Activated naive CD8-positive, alpha-beta T cell treated with anti-CD3 and anti-CD28 coated beads for 36 hours (primary cell): Measurements from ENCODE around the gene PODNL1. TPM values are rescaled to one million over a fixed set of nuclear protein-coding genes. Genes with fewer than 3 reads are reported as not detected.

ENCODE experiments used
- DNase-seq: peaks from one replicate; pipeline ENCODE4 v3.0.0; 2021
- H3K27ac Mint-ChIP-seq: one replicate; pipeline ENCODE4 v1.8.0; 2022; ENCODE audit warnings: mild to moderate bottlenecking, moderate library complexity, mixed read lengths
- H3K27me3 Mint-ChIP-seq: one replicate; pipeline ENCODE4 v1.8.0; 2022; ENCODE audit warnings: mild to moderate bottlenecking, mixed read lengths
- H3K36me3 Mint-ChIP-seq: one replicate; pipeline ENCODE4 v1.8.0; 2021; ENCODE audit warnings: mild to moderate bottlenecking, mixed read lengths
- H3K4me1 Mint-ChIP-seq: one replicate; pipeline ENCODE4 v1.8.0; 2021; ENCODE audit warnings: mixed read lengths
- H3K4me3 Mint-ChIP-seq: one replicate; pipeline ENCODE4 v1.8.0; 2022; ENCODE audit warnings: mild to moderate bottlenecking, moderate library complexity, mixed read lengths
- H3K9me3 Mint-ChIP-seq: one replicate; pipeline ENCODE4 v1.8.0; 2022; ENCODE audit warnings: mixed read lengths
- total RNA-seq, 2 experiments: library from RNA; stranded (reverse); gene quantifications; one replicate each; pipeline ENCODE4 v1.2.3, GENCODE V29; 2021

Gene PODNL1
- total RNA-seq, 2 experiments from 2014 or later: not detected

DNA sequence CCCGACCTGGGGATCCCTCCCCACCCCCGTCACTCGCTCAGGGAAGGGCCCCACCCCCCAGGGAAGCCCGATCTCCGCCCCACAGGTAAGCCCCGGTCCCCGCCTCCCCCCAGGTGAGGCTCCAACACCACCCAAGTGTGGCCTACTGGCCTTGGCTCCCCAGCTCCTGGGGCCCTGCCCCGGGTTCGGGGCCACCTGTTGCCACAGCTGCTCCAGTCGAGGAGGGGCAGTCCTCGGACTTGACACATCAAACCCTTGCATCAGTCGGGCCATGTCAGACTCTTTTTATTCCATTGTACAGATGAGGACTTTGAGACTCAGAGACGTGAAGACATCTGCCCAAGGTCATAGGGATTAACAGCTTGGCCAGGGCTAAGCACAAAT is 31.7 kb downstream of the PODNL1 start:
- peak; percentile 26 for DNase-seq
- peaks cover 8% of the 10 kb centered on the region for H3K36me3 Mint-ChIP-seq
- peaks cover 15% of the 10 kb centered on the region for H3K4me1 Mint-ChIP-seq
- peak overlapping the region; percentile 82 for H3K4me3 Mint-ChIP-seq
- H3K27ac Mint-ChIP-seq: peak overlapping the region; percentile 58
- peaks cover 3% of the 10 kb centered on the region for H3K9me3 Mint-ChIP-seq
- no peaks in the 10 kb centered on the region for H3K27me3 Mint-ChIP-seq

DNA sequence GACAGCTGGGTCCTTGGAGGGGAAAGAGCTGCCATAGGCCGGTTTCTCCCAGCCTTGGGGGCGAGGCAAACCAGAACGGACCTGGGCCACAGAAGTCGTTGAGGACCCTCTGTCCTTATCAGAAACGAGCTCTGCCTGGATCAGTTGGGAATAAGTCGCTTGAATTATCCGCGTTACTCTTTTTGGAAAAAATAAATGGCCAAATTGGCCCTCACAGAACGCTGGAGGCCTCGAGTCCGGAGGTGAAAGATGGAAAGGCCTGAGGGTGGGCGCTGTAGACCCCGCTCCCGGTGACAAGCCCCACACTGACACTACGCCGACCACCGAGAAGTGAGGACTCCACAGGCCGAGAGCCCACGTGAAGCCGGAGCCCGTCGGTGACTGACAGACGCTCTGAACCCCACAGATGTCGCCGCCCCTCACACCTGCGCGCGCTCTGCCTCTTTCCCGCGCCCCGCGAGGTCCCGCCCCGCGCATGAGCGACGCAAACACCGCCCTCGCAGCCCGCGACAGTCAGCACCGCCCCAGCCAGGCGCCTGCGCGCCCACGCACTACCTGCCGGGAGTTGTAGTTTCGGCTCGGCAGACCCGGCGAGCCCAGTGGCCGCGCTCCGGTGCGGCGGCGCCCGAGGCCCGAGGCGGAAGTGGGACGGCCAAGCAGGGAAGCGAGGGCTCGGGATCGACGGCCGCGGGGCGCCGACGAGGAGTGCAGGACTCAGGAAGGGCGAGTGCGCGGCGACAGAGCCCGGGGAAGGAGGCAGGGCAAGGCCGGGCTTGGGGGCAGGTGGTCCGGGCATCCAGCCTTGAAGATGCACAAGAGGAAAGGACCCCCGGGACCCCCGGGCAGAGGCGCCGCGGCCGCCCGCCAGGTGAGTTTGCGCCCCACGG is 32.3 kb downstream of the PODNL1 start, which contains the start of the genes BRME1 and CC2D1A:
Gene BRME1 (minus strand): TSS at position 484 of the 887 bp plus-strand sequence. CDS start 1,225 bp downstream, outside the sequence.
Gene CC2D1A (plus strand): TSS at position 568 of the 887 bp plus-strand sequence. CDS start 241 bp downstream, at position 809.
- H3K36me3 Mint-ChIP-seq: peaks cover 8% of the 10 kb centered on the region
- peaks cover 15% of the 10 kb centered on the region for H3K4me1 Mint-ChIP-seq
- peak; percentile 98 for DNase-seq
- peak within 1 kb of the TSS; percentile 91 for H3K27ac Mint-ChIP-seq
- H3K4me3 Mint-ChIP-seq: peak within 1 kb of the TSS; percentile 83
- H3K9me3 Mint-ChIP-seq: peaks cover 3% of the 10 kb centered on the region
- H3K27me3 Mint-ChIP-seq: no peaks in the 10 kb centered on the region

DNA sequence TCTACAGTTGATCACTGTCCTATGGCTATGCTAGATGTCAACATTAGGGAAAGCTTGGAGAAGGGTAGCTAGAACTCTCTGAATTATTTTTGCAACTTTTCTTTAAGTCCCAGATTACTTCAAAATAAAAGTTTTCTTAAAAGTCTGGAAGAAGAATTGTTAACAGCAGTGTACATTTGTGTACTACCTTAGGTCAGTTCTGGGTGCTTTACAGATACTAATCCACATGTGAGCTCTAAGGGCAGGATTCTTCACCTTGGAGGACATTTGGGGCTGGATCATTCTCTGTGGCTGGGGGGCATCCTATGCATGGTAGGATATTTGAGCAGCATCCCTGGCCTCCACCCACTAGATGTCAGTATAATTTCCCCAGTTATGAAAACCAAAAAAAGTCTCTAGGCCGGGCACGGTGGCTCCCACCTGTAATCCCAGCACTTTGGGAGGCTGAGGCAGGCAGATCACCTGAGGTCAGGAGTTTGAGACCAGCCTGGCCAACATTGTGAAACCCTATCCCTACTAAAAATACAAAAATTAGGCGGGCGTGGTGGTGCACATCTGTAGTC is 35.1 kb downstream of the PODNL1 start:
- peak overlapping the region; percentile 42 for H3K27ac Mint-ChIP-seq
- peaks cover 3% of the 10 kb centered on the region for H3K9me3 Mint-ChIP-seq
- peaks cover 3% of the 10 kb centered on the region for H3K36me3 Mint-ChIP-seq

DNA sequence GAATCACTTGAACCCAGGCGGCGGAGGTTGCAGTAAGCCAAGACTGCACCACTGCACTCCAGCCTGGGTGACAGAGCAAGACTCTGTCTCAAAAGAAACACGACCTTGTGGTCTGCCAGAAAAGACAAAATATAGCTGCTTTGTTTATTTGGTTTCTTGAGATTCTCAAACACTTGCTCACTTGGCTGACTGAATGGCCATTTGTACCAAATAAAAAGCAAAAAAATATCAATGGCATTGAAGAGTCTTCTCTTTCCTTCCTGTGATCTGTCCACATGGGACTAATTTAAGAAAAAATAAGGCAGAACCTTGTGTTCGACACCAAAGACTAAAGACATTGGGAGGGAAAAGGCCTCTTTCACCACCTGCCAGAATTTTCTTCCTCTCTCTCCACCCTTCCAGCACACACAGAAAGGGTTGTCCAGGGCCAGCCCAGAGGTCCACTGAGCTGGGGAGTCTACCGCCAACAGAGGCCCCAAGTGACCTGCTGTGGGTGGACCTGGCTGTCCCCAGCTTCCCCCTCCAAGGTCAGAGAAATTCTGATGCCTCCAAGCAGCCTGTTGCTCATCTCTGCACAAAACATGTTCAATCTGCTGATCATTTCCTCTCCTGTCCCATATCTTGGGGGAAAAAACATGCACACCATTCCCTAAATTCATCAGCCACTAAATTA is 38.2 kb downstream of the PODNL1 start:
- no peak for DNase-seq
- Mint-ChIP-seq H3K36me3 (no peaks in the 10 kb centered on the region), H3K27ac (no peak overlapping the region), H3K4me1 (peaks cover 7% of the 10 kb centered on the region), H3K4me3 (no peak overlapping the region), H3K9me3 (no peaks in the 10 kb centered on the region), H3K27me3 (no peaks in the 10 kb centered on the region)

More for the DNA sequence above, 35.1 kb downstream of the PODNL1 start:
- Mint-ChIP-seq H3K4me1 (peaks cover 15% of the 10 kb centered on the region), H3K27me3 (no peaks in the 10 kb centered on the region), H3K4me3 (no peak overlapping the region)
- peak; percentile 26 for DNase-seq

DNA sequence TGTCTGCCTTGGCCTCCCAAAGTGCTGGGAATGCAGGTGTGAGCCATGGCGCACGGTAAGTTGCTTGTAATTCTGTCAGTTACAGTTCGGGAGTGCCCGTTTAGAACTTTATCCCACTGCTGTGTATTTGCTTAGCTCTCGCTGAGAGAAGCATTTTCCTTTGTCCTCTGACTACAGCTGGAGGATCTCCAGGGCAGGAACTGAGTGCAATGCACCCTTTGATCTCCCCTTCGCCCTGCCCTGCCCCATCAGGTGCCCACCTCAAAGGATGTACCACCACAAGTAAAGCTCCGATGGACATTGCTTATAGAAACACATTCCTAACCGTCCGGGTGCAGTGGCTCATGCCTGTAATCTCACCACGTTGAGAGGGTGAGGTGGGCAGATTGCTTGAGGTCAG is 38.8 kb downstream of the PODNL1 start:
- H3K27ac Mint-ChIP-seq: no peak overlapping the region
- H3K4me3 Mint-ChIP-seq: no peak overlapping the region
- no peaks in the 10 kb centered on the region for H3K9me3 Mint-ChIP-seq
- DNase-seq: no peak
- peaks cover 6% of the 10 kb centered on the region for H3K4me1 Mint-ChIP-seq
- no peaks in the 10 kb centered on the region for H3K36me3 Mint-ChIP-seq
- H3K27me3 Mint-ChIP-seq: no peaks in the 10 kb centered on the region

DNA sequence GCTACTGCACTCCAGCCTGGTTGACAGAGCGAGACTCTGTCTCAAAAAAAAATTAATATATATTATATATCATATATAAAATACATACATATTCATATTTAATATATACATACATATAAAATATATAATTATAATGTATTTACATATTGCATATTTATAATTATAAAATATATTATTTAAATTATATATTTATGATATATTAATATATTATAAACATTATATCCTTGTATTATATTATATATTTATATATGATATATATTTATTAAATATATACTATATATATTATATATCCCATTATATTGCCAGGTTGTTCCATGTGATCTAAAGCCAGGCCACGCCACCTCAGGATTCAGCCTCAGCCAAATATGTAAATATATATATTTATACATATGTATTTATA is 42.0 kb downstream of the PODNL1 start:
- H3K27me3 Mint-ChIP-seq: no peaks in the 10 kb centered on the region
- no peak overlapping the region for H3K27ac Mint-ChIP-seq
- no peak overlapping the region for H3K4me3 Mint-ChIP-seq
- no peak for DNase-seq
- no peaks in the 10 kb centered on the region for H3K4me1 Mint-ChIP-seq
- no peaks in the 10 kb centered on the region for H3K36me3 Mint-ChIP-seq
- no peaks in the 10 kb centered on the region for H3K9me3 Mint-ChIP-seq

DNA sequence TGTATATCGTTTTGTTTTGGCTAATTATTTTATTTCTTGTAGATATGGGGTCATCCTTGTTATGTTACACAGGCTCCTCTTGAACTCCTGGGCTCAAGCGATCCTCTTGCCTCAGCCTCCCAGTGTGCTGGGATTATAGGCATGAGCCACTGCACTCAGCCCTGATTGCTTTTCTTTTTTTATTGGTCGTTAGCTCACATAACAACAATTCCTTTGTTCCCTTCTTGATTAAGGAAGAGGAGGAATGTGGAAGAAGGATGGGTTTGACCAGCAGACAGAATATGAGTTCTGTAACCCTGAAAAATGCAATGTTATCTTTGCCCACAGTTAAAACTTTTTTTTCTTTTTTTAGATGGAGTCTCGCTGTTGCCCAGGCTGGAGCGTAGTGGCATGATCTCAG is 43.7 kb downstream of the PODNL1 start:
- Mint-ChIP-seq H3K27me3 (no peaks in the 10 kb centered on the region), H3K9me3 (no peaks in the 10 kb centered on the region), H3K4me1 (no peaks in the 10 kb centered on the region), H3K36me3 (no peaks in the 10 kb centered on the region), H3K27ac (no peak overlapping the region), H3K4me3 (no peak overlapping the region)
- DNase-seq: no peak

DNA sequence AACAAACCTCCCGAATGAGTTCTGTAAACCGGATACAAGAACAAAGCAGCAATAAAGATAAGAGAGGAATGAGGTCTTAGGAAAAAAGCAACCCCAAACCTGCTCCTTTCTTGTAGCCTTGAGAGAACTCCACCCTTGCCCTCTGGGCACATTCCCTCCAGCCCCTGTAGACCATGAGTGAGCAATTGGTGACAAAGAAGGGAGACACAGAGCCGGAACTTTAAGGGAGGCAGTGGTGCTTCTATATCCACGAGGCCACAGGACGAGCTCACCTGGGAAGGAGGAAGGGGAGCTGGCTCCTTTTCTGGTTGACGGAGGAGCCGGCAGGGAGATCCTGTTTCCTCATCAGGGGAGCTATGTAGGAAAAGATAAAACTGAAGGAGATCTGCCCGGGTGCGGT is 45.3 kb downstream of the PODNL1 start:
- H3K36me3 Mint-ChIP-seq: no peaks in the 10 kb centered on the region
- no peaks in the 10 kb centered on the region for H3K9me3 Mint-ChIP-seq
- no peak for DNase-seq
- H3K27ac Mint-ChIP-seq: no peak overlapping the region
- no peaks in the 10 kb centered on the region for H3K27me3 Mint-ChIP-seq
- no peak overlapping the region for H3K4me3 Mint-ChIP-seq
- no peaks in the 10 kb centered on the region for H3K4me1 Mint-ChIP-seq

DNA sequence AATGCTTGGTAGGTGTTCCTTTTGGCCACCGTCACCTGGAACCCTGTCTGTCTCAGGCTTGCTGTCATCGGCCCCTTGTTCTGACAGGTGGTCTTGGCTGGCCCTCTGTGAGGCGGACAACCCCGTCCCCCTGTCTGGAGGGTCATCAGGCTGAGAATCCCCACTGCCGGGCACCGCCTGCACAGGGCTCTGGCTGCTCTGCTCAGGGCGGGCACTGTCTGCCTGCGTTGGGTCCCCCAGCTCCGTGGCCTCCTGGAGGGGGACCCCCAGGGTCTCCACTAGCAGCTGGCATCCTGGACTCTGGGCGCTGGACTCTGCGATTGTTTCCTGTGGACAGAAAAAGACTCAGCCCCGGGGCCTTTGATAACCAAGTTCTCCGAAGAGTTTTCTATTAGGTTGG is 48.1 kb downstream of the PODNL1 start:
- Mint-ChIP-seq H3K9me3 (no peaks in the 10 kb centered on the region), H3K27ac (no peak overlapping the region), H3K36me3 (no peaks in the 10 kb centered on the region), H3K27me3 (no peaks in the 10 kb centered on the region), H3K4me1 (no peaks in the 10 kb centered on the region), H3K4me3 (no peak overlapping the region)
- no peak for DNase-seq

DNA sequence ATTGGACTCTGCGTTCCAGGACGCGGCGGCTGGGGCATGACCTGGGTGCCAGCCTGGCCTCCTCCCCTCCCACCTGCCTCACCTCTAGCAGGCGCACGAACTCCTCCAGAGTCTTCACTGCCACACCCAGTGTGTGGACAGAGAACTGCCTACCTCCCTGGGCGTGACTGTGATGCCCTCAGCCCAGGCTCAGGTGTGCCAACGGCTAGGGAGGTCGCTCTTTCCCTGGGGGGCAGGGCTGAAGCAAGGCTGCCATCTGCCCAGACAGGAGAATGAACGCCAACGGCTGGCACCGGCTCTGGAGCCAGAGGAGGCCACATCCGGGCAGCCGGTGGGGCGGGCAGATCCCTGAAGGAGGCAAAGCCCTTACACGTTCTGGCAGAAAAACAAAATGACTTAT is 49.9 kb downstream of the PODNL1 start:
- H3K27ac Mint-ChIP-seq: no peak overlapping the region
- no peaks in the 10 kb centered on the region for H3K36me3 Mint-ChIP-seq
- peaks cover 1% of the 10 kb centered on the region for H3K4me1 Mint-ChIP-seq
- H3K9me3 Mint-ChIP-seq: no peaks in the 10 kb centered on the region
- no peak overlapping the region for H3K4me3 Mint-ChIP-seq
- no peak for DNase-seq
- no peaks in the 10 kb centered on the region for H3K27me3 Mint-ChIP-seq

DNA sequence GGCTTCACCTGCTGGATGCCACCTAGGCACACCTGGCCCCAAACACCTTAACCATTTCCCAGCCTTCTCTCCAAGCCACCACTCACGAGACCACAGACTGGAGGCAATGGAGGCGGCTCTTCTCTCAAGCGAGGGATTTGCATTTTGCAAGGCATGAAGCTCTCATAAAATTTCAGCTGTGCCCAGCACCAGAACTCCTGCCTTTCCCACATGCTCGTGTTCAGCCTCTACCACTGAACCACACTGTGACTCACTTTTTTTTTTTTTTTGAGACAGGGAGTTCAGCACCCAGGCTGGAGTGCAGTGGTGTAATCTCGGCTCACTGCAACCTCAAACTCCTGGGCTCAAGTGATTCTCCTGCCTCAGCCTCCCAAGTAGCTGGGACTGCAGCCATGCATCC is 50.7 kb downstream of the PODNL1 start:
- H3K4me1 Mint-ChIP-seq: peaks cover 4% of the 10 kb centered on the region
- H3K4me3 Mint-ChIP-seq: no peak overlapping the region
- no peaks in the 10 kb centered on the region for H3K27me3 Mint-ChIP-seq
- H3K9me3 Mint-ChIP-seq: no peaks in the 10 kb centered on the region
- no peaks in the 10 kb centered on the region for H3K36me3 Mint-ChIP-seq
- no peak overlapping the region for H3K27ac Mint-ChIP-seq
- DNase-seq: no peak

DNA sequence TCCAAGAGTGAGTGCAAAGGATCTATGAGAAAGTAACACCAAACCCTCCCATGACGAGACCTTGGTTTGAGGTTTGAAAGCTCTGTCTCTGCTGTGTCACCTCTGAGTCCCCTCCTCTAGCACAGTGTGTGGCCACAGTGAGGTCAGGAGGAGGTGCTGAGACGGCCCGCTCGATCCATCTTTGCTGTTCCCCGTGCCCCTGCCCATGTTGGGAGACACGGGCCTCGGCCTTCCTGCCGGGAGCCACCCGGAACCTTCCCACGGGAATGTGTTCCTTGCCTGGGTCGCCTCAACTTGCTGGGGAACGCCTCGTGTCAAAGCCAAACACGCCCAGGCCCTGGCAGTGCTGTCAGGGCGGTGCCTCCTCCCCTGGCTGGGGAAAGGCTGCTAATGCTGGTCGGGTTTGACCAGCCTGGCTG is 51.2 kb downstream of the PODNL1 start:
- no peak overlapping the region for H3K27ac Mint-ChIP-seq
- no peaks in the 10 kb centered on the region for H3K9me3 Mint-ChIP-seq
- no peak overlapping the region for H3K4me3 Mint-ChIP-seq
- no peaks in the 10 kb centered on the region for H3K36me3 Mint-ChIP-seq
- no peak for DNase-seq
- no peaks in the 10 kb centered on the region for H3K27me3 Mint-ChIP-seq
- peaks cover 9% of the 10 kb centered on the region for H3K4me1 Mint-ChIP-seq

DNA sequence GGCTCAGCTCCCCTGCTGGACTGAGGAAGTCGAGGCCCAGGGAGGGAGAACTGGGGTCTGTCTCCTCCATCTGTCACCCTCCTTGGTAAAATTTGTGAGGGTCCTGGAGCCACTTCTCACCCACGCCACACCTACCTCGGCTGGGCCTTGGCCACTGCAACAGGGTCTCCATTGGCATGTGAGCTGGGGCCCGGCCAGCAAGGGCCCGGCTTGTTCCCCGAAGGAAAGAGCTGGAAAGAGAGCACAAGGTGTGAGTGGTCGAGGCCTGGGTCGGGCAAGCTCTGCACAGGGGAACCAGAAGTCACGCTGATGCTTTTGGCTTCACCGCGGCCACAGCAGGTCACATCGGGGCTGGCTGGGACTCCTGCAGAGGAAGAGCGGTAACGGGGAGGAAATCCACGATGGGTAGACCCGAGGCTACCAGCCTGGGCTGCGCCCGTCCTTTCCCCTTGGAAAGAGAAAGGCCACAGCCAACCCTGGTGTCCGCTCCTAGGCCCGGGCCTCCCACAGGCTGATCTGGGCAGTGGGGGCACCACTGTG is 52.3 kb downstream of the PODNL1 start:
- Mint-ChIP-seq H3K27me3 (no peaks in the 10 kb centered on the region), H3K27ac (no peak overlapping the region), H3K36me3 (no peaks in the 10 kb centered on the region), H3K4me1 (peaks cover 20% of the 10 kb centered on the region), H3K9me3 (no peaks in the 10 kb centered on the region), H3K4me3 (no peak overlapping the region)
- no peak for DNase-seq

DNA sequence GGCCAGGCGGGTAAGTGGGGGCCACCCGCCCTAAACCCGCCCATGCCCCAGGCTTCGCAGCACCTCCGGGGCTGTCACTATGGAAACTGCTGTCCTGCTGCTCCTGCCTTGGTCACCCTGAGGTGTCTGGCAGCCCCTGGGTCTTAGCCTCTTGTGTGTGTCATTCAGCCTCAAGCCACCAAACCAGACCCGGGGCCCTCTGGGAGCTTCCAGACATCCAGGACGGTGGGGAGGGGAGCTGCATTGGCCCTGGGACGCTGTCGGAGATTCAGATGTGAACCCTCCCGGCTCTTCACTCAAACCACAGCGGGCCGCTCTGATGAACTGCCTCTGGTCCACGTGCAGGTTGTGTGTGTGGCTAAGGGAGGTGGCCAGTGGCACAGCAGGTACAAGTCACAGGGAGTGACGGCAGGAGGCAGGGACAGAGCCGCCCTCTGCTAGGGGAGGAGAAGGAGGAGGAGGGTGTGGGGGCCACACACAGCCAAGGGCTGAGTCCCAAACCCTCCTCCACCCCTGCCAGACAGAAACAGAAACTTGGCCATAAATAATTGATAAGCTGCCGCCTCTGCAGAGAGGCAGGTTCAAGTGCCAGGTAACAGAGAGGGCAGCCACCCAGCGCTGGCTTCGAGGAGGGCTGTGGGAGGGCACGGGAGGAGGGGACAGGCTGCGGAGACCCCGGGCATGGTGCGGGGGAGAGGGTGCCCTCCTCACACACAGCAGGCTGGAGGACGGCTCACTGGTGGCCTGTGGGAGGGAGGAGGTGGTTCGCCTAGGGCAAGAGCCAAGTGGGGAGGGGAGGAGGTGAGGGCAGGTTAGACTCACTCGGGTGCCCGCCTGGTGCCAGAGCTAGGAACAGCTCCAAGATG is 53.3 kb downstream of the PODNL1 start:
- peaks cover 27% of the 10 kb centered on the region for H3K4me1 Mint-ChIP-seq
- no peak for DNase-seq

More for the DNA sequence above, 53.3 kb downstream of the PODNL1 start:
- H3K36me3 Mint-ChIP-seq: no peaks in the 10 kb centered on the region
- H3K27ac Mint-ChIP-seq: no peak overlapping the region
- no peaks in the 10 kb centered on the region for H3K27me3 Mint-ChIP-seq
- H3K4me3 Mint-ChIP-seq: no peak overlapping the region
- no peaks in the 10 kb centered on the region for H3K9me3 Mint-ChIP-seq
